GM19324 (cell line): ENCODE measurements around the gene PHKB.
"Not testable (repeated sequence)": the region's sequence is repeated elsewhere in the genome, so short reads cannot be mapped to it uniquely, and the experiment has no call there.

Experiments used
- ATAC-seq: cut with Tn5 transposase; IDR thresholded peaks from one replicate; pipeline ENCODE4 v1.9.1; 2021; ENCODE audit warnings: mild to moderate bottlenecking, moderate library complexity; ENCODE audit not compliant: unreplicated experiment, low FRiP score

PHKB gene

DNA sequence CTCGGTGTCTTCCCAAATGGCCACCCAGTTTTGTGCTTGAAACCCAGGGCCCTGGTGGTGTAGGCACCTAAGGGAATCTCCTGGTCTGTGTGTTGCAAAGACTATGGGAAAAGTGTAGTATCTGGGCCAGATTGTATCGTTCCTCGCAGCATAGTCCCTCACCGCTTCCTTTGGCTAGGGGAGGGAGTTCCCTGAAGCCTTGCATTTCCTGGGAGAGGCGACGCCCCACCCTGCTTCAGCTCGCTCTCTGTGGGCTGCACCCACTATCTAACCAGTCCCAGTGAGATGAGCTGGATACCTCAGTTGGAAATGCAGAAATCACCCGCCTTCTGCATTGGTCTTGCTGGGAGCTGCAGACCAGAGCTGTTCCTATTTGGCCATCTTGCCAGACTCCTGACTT is 93.5 kb downstream of the PHKB start:
- not testable (repeated sequence) for ATAC-seq

- no peak for ATAC-seq
These were observed 100.2 kb downstream of the PHKB start for GRCh38 chr16:47561286-47561685.

DNA sequence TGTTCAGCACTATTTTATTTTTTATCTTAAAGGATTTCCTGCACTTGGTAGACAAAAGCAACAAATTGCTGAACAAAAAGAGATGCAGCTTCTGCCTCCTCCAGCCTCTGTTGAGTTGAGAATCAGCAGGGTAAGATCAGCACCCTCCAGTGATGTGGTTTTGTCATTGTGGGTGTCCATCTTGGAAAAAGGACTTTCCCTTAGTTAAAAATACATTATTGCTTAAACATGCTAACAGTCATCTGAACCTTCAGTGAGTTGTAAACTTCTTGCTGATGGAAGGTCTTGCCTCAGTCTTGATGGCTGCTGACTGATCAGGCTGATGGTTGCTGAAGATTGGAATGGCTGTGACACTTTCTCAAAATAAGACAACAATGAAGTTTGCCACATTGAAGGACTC is 101.2 kb downstream of the PHKB start:
- no peak for ATAC-seq

DNA sequence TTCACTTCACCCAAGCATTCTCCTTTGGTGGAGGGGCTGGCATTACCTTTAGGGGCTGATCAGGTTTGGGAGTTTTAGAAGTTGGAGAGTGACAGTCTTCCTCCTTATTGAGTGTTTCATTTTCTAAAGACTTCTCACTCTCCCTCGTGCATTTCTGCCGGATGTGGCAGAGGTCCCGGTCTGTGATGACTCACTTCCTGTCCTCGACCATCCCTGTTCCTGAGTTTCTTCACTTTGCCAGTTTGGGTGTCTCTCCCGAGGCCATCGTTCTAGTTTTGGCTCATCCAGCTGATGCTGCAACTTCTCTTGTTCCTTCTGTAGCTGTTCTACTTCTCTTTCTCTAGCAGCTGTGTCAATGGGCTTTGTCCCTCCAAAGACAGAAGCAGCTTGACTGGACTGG is 104.3 kb downstream of the PHKB start:
- ATAC-seq = no peak

DNA sequence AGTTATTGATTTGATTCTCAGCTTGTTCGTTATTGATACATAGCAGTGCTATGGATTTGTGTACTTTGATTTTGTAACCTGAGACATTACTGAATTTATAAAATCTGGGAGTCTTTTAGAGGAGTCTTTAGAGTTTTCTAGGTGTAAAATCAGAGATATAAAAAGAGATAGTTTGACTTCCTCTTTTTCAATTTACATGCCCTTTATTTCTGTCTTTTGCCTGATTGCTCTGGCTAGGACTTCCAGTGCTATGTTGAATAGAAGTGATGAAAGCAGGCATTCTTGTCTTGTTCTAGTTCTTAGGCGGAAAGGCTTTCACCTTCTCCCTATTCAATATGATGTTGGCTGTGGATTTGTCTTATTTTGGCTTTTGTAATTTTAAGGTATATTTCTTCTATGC is 106.2 kb downstream of the PHKB start:
- ATAC-seq = no peak

GRCh38 chr16:47568351-47568750 is 107.2 kb downstream of the PHKB start:
- no peak for ATAC-seq

DNA sequence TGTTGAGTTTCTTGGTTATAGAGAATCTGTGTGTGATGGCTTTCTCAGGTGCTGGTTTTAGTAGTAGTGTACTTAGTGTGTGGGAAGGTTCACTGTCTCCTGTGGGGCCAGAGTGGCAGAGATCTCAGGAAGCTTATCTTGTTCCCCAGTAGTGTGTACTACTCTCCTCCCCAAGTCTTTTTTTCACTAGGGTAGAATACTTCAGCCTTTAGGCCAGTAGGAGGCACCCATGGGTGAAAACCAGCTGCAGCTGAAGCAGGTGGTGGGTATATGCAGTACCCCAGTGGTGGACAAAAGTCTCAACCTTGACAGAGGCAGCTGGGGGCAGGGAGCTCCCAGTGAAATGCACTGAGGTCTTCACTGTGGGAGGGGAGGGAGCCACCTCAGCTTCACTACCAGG is 109.9 kb downstream of the PHKB start:
- no peak for ATAC-seq

DNA sequence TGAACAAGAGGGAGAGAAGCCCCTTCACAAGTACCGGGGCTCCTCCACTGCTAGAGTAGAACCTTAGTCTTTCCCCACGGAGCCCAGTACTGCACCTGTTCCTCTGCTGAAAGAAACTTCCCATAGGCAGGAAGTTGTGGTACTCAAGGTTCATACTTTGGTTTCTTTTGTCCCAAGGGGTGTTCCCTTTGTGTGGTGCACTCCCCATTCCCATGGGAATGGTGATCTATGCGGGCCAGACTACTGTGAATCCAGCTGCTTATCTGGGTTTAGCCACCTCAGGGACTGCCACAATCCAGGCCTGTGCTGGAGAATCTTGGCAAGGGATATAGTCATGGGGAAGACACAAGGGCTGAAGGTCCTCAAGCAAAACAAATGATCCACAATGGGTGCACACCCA is 110.6 kb downstream of the PHKB start:
- no peak for ATAC-seq

DNA sequence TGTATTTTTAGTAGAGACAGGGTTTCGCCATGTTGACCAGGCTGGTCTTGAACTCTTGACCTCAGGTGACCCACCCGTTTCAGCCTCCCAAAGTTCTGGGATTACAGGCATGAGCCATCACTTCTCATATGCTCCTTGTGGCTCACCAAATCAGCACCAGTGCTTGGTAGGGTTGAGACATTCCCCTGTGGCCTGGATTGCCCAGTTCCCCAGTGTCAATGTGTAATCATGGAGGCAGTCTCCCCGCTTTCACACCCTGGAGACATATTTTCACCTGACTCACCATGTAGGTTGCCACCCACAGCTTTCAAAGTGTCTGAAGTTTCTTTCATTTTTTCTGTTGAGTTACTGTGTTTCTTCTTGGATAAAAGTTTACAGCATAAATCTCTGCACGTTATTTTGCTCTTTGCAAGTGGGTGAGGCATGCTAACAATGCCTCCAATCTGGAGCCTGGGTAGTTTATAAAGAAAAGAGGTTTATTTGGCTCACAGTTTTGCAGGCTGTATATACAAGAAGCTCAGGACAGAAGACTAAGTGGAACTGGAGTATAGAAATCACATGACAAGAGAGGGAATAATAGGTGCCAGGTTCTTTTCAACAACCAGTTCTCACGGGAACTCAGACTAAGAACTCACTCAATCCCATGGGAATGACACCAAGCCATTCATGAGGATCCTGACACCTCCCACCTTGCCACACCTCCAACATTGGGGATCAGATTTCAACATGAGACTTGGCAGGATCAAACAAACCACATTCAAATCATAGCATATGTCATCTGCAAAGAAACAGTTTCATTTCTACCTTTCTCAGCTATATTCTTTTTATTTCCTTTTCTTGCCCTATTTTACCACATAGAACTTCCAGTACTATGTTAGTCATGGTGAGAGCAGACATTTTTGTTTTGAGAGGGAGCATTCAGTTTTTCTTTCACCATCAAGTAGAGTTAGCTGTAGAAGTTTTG is 113.2 kb downstream of the PHKB start:
- ATAC-seq = no peak

GRCh38 chr16:47577029-47577428 is 115.9 kb downstream of the PHKB start:
- ATAC-seq = no peak

GRCh38 chr16:47578033-47578432 is 116.9 kb downstream of the PHKB start:
- no peak for ATAC-seq

GRCh38 chr16:47578573-47578972 is 117.4 kb downstream of the PHKB start:
- ATAC-seq = no peak

- ATAC-seq = no peak
These were observed 120.0 kb downstream of the PHKB start for GRCh38 chr16:47581114-47581513.

- ATAC-seq = no peak
These were observed 123.5 kb downstream of the PHKB start for GRCh38 chr16:47584464-47585225.

DNA sequence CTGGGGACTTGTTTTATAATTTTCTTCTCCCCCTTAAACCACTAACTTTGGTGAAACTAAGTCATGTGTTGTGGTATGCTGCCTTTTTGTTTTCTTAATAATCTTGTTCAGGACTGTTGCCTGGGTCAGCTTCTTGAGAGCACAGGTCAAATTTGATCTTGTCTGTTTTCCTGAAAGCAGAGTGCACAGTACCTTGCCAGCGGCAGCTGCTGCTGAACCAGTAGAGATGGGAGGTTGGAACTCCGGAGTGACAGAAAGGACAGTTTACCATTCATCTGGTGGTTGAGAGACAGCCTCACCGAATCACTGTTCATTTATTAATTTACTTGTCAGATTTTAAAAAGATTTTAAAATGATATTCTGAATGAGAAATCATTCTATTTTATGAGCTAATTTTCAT is 125.0 kb downstream of the PHKB start:
- ATAC-seq = no peak

DNA sequence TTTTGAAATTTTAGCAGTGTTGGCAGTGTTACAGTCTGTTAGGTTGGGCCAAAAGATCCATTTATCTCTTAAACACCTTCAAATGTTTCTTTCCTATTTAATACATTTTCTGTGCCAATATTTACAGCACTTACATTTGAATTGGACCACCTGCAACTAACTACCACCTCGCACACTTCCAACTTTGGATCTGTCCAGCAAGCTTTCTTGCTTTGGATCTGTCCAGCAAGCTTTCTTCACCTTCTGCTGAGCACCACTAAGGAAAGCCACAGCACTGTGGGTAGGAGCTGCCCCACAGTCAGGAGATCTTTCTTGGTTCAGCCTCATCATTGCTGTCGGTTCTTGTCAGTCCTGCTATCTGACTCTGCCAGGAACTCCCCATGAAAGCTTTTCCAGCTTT is 129.3 kb downstream of the PHKB start:
- no peak for ATAC-seq

DNA sequence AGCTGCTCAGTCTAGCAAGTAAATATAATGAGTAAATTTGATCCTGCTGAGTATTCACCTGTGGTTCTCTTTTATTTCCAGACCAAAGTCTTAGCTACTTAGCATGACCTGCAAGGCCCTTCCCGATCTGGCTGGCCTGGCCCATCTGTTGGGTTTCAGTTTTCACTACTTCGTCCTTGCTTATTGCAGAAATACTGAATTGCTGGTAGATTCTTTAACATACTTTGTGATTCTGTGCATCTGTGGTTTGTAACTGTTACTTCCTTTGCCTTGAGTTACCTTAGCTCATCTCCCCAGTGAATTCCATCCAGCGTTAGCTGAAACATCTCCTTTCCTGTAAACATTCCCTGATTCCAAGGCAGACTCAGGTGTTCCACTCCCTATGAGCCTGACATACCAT is 131.1 kb downstream of the PHKB start:
- no peak for ATAC-seq

GRCh38 chr16:47599512-47599911 is 138.4 kb downstream of the PHKB start:
- ATAC-seq = peak; percentile 78

DNA sequence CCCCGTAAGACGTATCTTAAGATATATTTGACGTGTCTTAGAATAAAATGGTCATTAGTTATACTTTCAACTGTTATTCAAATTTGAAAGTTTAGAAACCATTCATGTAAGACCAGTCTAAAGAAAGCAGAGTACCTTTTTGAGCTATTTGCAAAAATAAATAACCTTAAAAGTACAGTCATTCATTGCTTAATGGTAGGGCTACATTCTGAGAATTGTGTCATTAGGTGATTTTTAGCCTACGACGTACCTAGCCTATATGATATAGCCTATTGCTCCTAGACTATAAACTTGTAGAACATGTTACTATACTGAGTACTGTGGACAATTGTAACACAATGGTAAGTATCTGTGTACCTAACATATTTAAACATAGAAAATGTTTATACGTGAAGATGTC is 139.2 kb downstream of the PHKB start:
- no peak for ATAC-seq

- ATAC-seq = no peak
These were observed 143.2 kb downstream of the PHKB start for GRCh38 chr16:47604306-47604705.

- no peak for ATAC-seq
These were observed 149.9 kb downstream of the PHKB start for GRCh38 chr16:47611042-47611441.
